Measurements from ENCODE around the gene MAGI1. TPM values are rescaled to one million over a fixed set of nuclear protein-coding genes. Genes with fewer than 3 reads are reported as not detected.

Gene MAGI1
- total and polyA plus RNA-seq, 2 donors (not counting 1 experiment from before 2014, with no cell fraction given), result 0.10 to 0.22 TPM

DNA sequence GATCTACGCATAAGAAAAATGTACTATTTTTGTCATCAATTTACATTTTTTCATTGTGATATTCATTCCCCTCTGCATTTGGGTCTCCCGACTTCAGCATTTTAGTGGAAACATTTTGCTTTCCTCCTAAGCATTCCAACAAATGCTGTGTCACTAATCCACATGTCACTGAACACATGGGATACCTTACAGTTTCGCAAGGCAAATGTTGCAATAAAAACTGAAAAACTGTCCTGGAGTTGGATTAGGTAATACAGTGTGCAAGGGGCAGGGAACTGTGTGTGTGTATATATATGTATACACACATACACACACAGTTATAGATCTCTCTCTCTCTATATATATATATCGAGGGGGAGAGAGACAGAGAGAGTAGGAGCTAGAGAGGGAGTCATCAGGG, 632.2 kb downstream of the MAGI1 start:
- no peak overlapping the region for H3K4me3 ChIP-seq (ENCODE audit: control extremely low read depth in 1 of 5, extremely low read depth in 1 of 5, insufficient read depth in 1 of 5, low read depth in 2 of 5, low read length in 4 of 5)
- ATAC-seq (ENCODE audit: low read depth) (no peak), DNase-seq (no peak)
- ChIA-PET POLR2A (no interaction called here), CTCF (no interaction called here)
- WGBS (ENCODE audit: insufficient coverage), result 92% methylated on average over 2 of the region's 4 CpGs
- no peaks in the 10 kb centered on the region for H4K20me1 ChIP-seq (ENCODE audit: control insufficient read depth, insufficient read depth, low read length, poor library complexity, severe bottlenecking)
- H2AFZ ChIP-seq (ENCODE audit: insufficient read depth, low read depth, low read length, poor library complexity, severe bottlenecking), result no peak overlapping the region
- Mint-ChIP-seq H3K4me1 (no peaks in the 10 kb centered on the region), H3K4me3 (no peak overlapping the region), H3K9me3 (ENCODE audit: insufficient read depth) (peaks cover 2% of the 10 kb centered on the region), H3K27me3 (no peaks in the 10 kb centered on the region), H3K27ac (no peak overlapping the region)
- intact Hi-C loops (cut with micrococcal nuclease), result no loop called here
- H3K27me3 ChIP-seq (replicated peaks in 1 of 4; ENCODE audit: control extremely low read depth in 1 of 4, control insufficient read depth in 3 of 4, insufficient read depth in 4 of 4, low read length in 3 of 4), result no peaks in the 10 kb centered on the region
- H3K27ac ChIP-seq (ENCODE audit: low read length in 2 of 2), result no peak overlapping the region
- no peaks in the 10 kb centered on the region for H3K79me2 ChIP-seq (ENCODE audit: control insufficient read depth, insufficient read depth, low read length)
- no peak overlapping the region for H3K4me2 ChIP-seq (replicated peaks; ENCODE audit: low read depth, low read length, poor library complexity, severe bottlenecking)
- no peaks in the 10 kb centered on the region for H3K9me3 ChIP-seq (ENCODE audit: control extremely low read depth in 1 of 3, control insufficient read depth in 2 of 3, insufficient read depth in 1 of 3, low read length in 2 of 3)
- H3K9ac ChIP-seq (ENCODE audit: low read length), result no peak overlapping the region
- no peaks in the 10 kb centered on the region for H3K4me1 ChIP-seq (ENCODE audit: control insufficient read depth in 2 of 2, insufficient read depth in 2 of 2, low read length in 2 of 2)
- H3K36me3 ChIP-seq (replicated peaks in 1 of 2; ENCODE audit: control extremely low read depth in 1 of 2, control insufficient read depth in 1 of 2, extremely low read depth in 1 of 2, insufficient read depth in 2 of 2, low read length in 1 of 2), result no peaks in the 10 kb centered on the region
- TF ChIP-seq EZH2 (IDR thresholded peaks at IDR 0.05; ENCODE audit: borderline replicate concordance, insufficient read depth, low read depth, low read length, poor library complexity, severe bottlenecking), result no peak
- TF ChIP-seq, protein P1, sequence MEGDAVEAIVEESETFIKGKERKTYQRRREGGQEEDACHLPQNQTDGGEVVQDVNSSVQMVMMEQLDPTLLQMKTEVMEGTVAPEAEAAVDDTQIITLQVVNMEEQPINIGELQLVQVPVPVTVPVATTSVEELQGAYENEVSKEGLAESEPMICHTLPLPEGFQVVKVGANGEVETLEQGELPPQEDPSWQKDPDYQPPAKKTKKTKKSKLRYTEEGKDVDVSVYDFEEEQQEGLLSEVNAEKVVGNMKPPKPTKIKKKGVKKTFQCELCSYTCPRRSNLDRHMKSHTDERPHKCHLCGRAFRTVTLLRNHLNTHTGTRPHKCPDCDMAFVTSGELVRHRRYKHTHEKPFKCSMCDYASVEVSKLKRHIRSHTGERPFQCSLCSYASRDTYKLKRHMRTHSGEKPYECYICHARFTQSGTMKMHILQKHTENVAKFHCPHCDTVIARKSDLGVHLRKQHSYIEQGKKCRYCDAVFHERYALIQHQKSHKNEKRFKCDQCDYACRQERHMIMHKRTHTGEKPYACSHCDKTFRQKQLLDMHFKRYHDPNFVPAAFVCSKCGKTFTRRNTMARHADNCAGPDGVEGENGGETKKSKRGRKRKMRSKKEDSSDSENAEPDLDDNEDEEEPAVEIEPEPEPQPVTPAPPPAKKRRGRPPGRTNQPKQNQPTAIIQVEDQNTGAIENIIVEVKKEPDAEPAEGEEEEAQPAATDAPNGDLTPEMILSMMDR (IDR thresholded peaks at IDR 0.05), result no peak

DNA sequence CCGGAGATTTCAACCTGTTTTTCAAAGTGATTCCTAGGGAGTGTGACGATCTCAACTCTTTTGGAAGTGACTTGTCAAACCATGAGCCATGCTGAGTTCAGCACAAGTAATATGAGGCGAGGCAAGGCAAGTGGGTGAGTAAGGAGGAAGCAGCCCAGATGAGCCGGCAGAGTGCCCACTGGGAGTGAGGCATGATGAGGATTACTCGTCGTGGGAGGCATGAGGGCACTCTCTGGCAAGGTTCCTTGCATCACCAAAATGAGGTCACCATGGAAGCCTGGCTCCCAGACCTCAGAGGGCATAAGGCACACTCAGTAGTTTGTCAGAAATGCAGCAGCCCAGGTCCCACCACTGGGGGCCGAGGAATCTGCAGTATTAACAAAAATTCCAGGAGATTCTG, 636.1 kb downstream of the MAGI1 start:
- no peaks in the 10 kb centered on the region for H3K9me3 Mint-ChIP-seq (ENCODE audit: insufficient read depth)
- H4K20me1 ChIP-seq (ENCODE audit: control insufficient read depth, insufficient read depth, low read length, poor library complexity, severe bottlenecking), result no peaks in the 10 kb centered on the region
- no peaks in the 10 kb centered on the region for H3K36me3 ChIP-seq (replicated peaks in 1 of 2; ENCODE audit: control extremely low read depth in 1 of 2, control insufficient read depth in 1 of 2, extremely low read depth in 1 of 2, insufficient read depth in 2 of 2, low read length in 1 of 2)
- no peak overlapping the region for H3K4me3 ChIP-seq (ENCODE audit: control extremely low read depth in 1 of 5, extremely low read depth in 1 of 5, insufficient read depth in 1 of 5, low read depth in 2 of 5, low read length in 4 of 5)
- H3K79me2 ChIP-seq (ENCODE audit: control insufficient read depth, insufficient read depth, low read length), result no peaks in the 10 kb centered on the region
- ChIA-PET POLR2A (no interaction called here), CTCF (no interaction called here)
- intact Hi-C loops (cut with micrococcal nuclease), result no loop called here
- DNase-seq, result no peak
- H3K9me3 ChIP-seq (ENCODE audit: control extremely low read depth in 1 of 3, control insufficient read depth in 2 of 3, insufficient read depth in 1 of 3, low read length in 2 of 3), result no peaks in the 10 kb centered on the region
- H3K9ac ChIP-seq (ENCODE audit: low read length), result no peak overlapping the region
- H2AFZ ChIP-seq (ENCODE audit: insufficient read depth, low read depth, low read length, poor library complexity, severe bottlenecking), result no peak overlapping the region
- H3K27ac Mint-ChIP-seq, result no peak overlapping the region
- ATAC-seq (ENCODE audit: low read depth), result no peak
- no peaks in the 10 kb centered on the region for H3K27me3 Mint-ChIP-seq
- H3K27me3 ChIP-seq (replicated peaks in 1 of 4; ENCODE audit: control extremely low read depth in 1 of 4, control insufficient read depth in 3 of 4, insufficient read depth in 4 of 4, low read length in 3 of 4), result no peaks in the 10 kb centered on the region
- no peaks in the 10 kb centered on the region for H3K4me1 ChIP-seq (ENCODE audit: control insufficient read depth in 2 of 2, insufficient read depth in 2 of 2, low read length in 2 of 2)
- WGBS (ENCODE audit: insufficient coverage), result 94% methylated on average over 6 of the region's 7 CpGs
- no peaks in the 10 kb centered on the region for H3K4me1 Mint-ChIP-seq
- no peak for TF ChIP-seq EZH2 (IDR thresholded peaks at IDR 0.05; ENCODE audit: borderline replicate concordance, insufficient read depth, low read depth, low read length, poor library complexity, severe bottlenecking)
- TF ChIP-seq, protein P1 (IDR thresholded peaks at IDR 0.05), result no peak
- no peak overlapping the region for H3K27ac ChIP-seq (ENCODE audit: low read length in 2 of 2)
- H3K4me3 Mint-ChIP-seq, result no peak overlapping the region
- H3K4me2 ChIP-seq (replicated peaks; ENCODE audit: low read depth, low read length, poor library complexity, severe bottlenecking), result no peak overlapping the region
